ENCODE results near the gene PLEKHM2. TPM values are rescaled to one million over a fixed set of nuclear protein-coding genes. Genes with fewer than 3 reads are reported as not detected.

Gene PLEKHM2
- total and polyA plus RNA-seq, 2 of the 4 experiments (the other 2 are of a cell fraction) = 24.7 to 48.0 TPM

GRCh38 chr1:15708486-15709137 is 24.5 kb downstream of the PLEKHM2 start:
- H3K56ac ChIP-seq (ENCODE audit: extremely low read depth, insufficient read depth, low read length) = no peak overlapping the region
- H4K8ac ChIP-seq (ENCODE audit: low read depth in 2 of 2, low read length in 2 of 2) = no peak overlapping the region
- ChIA-PET POLR2A (ENCODE audit: unreplicated experiment) (no interaction called here), CTCF (interaction anchor here (0.6 to 1.2 kb wide), 2 partner anchors 23 to 354 kb away, joined by 4 to 5 read pairs; no protein-coding TSS in a partner anchor)
- intact Hi-C loops (cut with micrococcal nuclease) = no loop called here
- H4K20me1 ChIP-seq (ENCODE audit: insufficient read depth, low read length) = peaks cover 35% of the 10 kb centered on the region
- no peak for TF ChIP-seq ELK1 (IDR thresholded peaks at IDR 0.05; ENCODE audit: borderline replicate concordance, low read depth, low read length)
- no peak for TF ChIP-seq MXI1 (IDR thresholded peaks at IDR 0.05; ENCODE audit: borderline replicate concordance, low read depth, low read length)
- TF ChIP-seq CEBPB (IDR thresholded peaks at IDR 0.05; ENCODE audit: low read depth, low read length) = no peak
- TF ChIP-seq CTCF (conservative IDR thresholded peaks at IDR 0.05; ENCODE audit: low read depth, low read length) = no peak
- no peak for TF ChIP-seq NFE2L2 (IDR thresholded peaks at IDR 0.05; ENCODE audit: low read depth, low read length)
- TF ChIP-seq USF2 (IDR thresholded peaks at IDR 0.05; ENCODE audit: low read depth, low read length) = no peak
- TF ChIP-seq CHD1 (IDR thresholded peaks at IDR 0.05; ENCODE audit: low read depth, low read length) = no peak
- no peak for TF ChIP-seq POLR2A (IDR thresholded peaks at IDR 0.05; ENCODE audit: low read depth, low read length)
- TF ChIP-seq RAD21 (IDR thresholded peaks at IDR 0.05; ENCODE audit: low read length) = no peak
- TF ChIP-seq RCOR1 (IDR thresholded peaks at IDR 0.05; ENCODE audit: insufficient replicate concordance, low read length) = no peak
- TF ChIP-seq BHLHE40 (IDR thresholded peaks at IDR 0.05; ENCODE audit: low read depth, low read length) = no peak
- no peak for TF ChIP-seq MAZ (IDR thresholded peaks at IDR 0.05; ENCODE audit: borderline replicate concordance, low read depth, low read length)
- TF ChIP-seq RFX5 (IDR thresholded peaks at IDR 0.05; ENCODE audit: low read depth, low read length) = no peak
- TF ChIP-seq MAFK (IDR thresholded peaks at IDR 0.05; ENCODE audit: low read depth, low read length) = no peak
- TF ChIP-seq FOS (IDR thresholded peaks at IDR 0.05; ENCODE audit: low read depth, low read length) = no peak
- TF ChIP-seq SMC3 (IDR thresholded peaks at IDR 0.05; ENCODE audit: low read depth, low read length) = no peak
- DNase-seq (no peak), ATAC-seq (ENCODE audit: low read depth) (no peak)
- no peak overlapping the region for H4K91ac ChIP-seq (ENCODE audit: insufficient read depth, low read depth, low read length)
- H2AK9ac ChIP-seq (replicated peaks; ENCODE audit: low read depth, low read length, poor library complexity) = no peak overlapping the region
- no peak overlapping the region for H3K27ac ChIP-seq (ENCODE audit: insufficient read depth, low read length)
- BruUV-seq (replicated peaks) = no TSS peak
- no peak overlapping the region for H3K18ac ChIP-seq (ENCODE audit: low read depth, low read length)
- no peaks in the 10 kb centered on the region for H3K27me3 ChIP-seq (ENCODE audit: control insufficient read depth, insufficient read depth, low read length)
- H2BK5ac ChIP-seq (ENCODE audit: low read depth, low read length, poor library complexity, severe bottlenecking) = no peak overlapping the region
- H3K9me3 ChIP-seq (ENCODE audit: control insufficient read depth, insufficient read depth, low read length) = no peaks in the 10 kb centered on the region
- in situ Hi-C loops (cut with MboI; ENCODE audit: low sequenced_read_pairs) = no loop called here
- H3K4me3 ChIP-seq (ENCODE audit: insufficient read depth, low read depth, low read length) = no peak overlapping the region
- no peak overlapping the region for H4K5ac ChIP-seq (ENCODE audit: low read depth, low read length)
- no peak overlapping the region for H3K9ac ChIP-seq (ENCODE audit: low read depth, low read length)
- peaks cover 52 to 73% of the 10 kb centered on the region in 2 experiments for H3K79me1 ChIP-seq (ENCODE audit: low read depth in 1 of 2, low read length in 2 of 2)
- H2AK5ac ChIP-seq (ENCODE audit: low read depth, low read length) = no peak overlapping the region
- no peak overlapping the region for H3K14ac ChIP-seq (replicated peaks; ENCODE audit: low read depth, low read length)
- no peak overlapping the region for H3K23ac ChIP-seq (ENCODE audit: low read depth, low read length)
- H2AFZ ChIP-seq (replicated peaks; ENCODE audit: low read length, poor library complexity) = no peak overlapping the region
- H2BK15ac ChIP-seq (ENCODE audit: low read depth, low read length) = no peak overlapping the region
- H3K4me2 ChIP-seq (ENCODE audit: low read depth, low read length) = no peak overlapping the region
- no peak overlapping the region for H2BK20ac ChIP-seq (ENCODE audit: low read depth, low read length)
- 100% methylated on average over 1 of the region's 15 CpGs; no CpG with 5 or more reads in 1 of the 2 experiments for WGBS, 2 experiments (ENCODE audit: extremely low coverage in 2 of 2, insufficient read length in 1 of 2)
- H3K4ac ChIP-seq (ENCODE audit: low read depth, low read length) = no peak overlapping the region
- peaks cover 4% of the 10 kb centered on the region; the same call in 1 of the 2 replicates for H3K36me3 ChIP-seq (ENCODE audit: control insufficient read depth, insufficient read depth, low read length)
- no peak overlapping the region for H2BK120ac ChIP-seq (ENCODE audit: low read depth, low read length)
- H3K4me1 ChIP-seq (ENCODE audit: control insufficient read depth, insufficient read depth, low read length) = peaks cover 10% of the 10 kb centered on the region; the same call in 1 of the 2 replicates
- H3K9me1 ChIP-seq (ENCODE audit: insufficient read depth, low read length) = peaks cover 9% of the 10 kb centered on the region
- dilution Hi-C loops (cut with HindIII; ENCODE audit: low sequenced_read_pairs, unreplicated experiment) = no loop called here

All from IMR-90 (cell line).